NCI-H2029 (cell line): Measurements from ENCODE around the gene AMBRA1.
"Not testable (repeated sequence)": the region's sequence is repeated elsewhere in the genome, so short reads cannot be mapped to it uniquely, and the experiment has no call there.

ENCODE experiments used
- DNase-seq: peaks from one replicate; lab custom pipeline; 2025; lab: John Stamatoyannopoulos, UW

AMBRA1 gene

DNA sequence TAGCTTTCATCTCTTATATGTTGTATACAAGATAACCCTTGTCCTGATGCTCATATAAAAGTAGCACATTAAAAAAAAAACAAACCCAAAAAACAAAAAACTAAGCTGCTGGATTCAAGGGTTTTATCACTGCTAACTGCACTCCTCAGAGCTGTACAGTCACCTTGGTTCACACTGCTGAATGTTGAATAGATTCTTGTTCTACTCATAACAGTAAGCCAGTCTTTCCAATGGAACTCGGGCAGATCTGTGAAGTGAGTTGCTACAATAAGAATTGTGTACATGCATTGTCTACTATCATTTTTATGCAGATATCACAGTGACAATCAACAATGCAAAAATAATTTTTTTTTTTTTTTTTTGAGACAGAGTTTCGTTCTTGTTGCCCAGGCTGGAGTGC, 18.5 kb upstream of the AMBRA1 start:
- DNase-seq = no peak

DNA sequence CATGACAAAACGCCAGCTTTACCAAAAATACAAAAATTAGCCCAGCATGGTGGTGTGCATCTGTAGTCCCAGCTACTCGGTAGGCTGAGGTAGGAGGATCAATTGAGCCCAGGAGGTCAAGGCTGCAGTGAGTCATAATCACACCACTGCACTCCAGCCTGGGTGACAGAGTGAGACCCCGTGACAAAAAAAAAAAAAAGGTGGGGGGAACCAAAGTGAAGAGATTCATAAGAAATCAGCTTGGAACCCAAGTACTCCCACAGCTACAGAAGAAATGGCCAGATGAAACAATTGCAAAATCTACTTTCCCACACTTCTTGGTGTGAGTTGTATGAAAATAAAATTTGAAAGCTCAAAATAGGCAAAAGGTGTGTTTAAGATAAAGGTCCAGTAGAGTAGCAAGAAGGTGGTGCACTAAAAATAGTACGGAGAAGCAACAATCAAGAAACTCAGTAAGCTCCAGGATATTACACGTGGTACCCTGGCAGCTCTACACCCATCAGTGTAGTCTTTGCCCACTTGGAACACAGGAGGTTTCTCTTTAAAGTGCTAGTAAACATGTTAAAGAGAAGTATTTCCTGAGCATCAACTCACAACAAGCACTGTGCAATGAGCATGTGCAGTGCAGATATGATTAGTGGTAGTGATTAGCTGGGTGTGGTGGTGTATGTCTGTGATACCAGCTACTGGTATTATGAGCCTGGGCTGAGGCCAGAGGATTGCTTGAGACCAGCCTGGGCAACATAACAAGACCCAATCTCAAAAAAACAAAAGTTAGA, 17.9 kb upstream of the AMBRA1 start:
- DNase-seq = no peak

DNA sequence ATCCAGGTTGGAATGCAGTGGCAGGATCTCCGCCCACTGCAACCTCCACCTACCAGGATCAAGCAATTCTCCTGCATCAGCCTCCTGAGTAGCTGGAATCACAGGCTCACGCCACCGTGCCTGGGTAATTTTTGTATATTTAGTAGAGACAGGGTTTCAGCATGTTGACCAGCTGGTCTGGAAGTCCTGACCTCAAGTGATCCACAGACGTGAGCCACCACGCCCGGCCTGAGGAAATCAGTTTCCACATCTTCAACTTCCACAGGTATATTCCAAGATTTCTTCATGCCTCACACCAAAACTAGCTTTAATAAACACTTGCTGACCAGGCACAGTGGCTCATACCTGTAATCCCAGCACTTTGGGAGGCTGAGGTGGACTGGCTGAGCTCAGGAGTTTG, 15.6 kb upstream of the AMBRA1 start:
- DNase-seq = no peak

DNA sequence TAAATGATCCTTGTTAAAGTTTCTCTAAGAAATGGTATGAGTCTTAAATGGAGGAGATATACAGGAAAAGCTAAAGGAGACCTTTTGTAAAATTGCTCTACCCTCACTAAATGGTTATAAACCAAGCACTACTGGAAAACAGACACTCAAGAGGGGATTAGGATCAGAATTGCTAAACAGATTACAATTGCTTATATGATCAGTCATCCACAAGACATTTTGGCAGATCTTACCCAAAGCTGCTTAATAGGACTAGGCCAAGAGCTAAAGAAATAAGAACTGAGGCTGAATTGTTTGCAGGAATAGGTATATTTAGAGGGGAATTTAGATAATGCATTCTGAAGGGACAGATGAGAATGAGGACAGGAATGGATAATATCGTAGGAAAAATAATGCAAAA, 13.7 kb upstream of the AMBRA1 start:
- DNase-seq = no peak

DNA sequence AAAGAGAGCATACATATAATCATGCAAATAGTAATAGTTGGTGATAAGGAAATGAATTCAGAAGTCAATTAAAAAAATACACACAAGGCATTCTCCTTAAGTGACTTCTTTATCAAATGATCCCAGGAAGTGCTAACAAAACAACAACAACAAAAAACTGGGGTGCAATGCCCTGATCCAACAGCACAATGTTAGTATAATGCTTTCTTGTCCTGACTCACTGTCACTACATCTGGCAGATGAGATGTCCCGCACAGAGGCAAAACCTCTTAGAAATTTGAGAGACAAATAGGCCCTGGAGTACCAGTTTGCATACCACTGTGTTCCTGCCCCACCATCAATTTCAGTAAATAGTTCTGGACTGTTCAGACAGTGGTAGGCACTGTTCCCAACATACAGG, 11.0 kb upstream of the AMBRA1 start:
- DNase-seq = no peak

DNA sequence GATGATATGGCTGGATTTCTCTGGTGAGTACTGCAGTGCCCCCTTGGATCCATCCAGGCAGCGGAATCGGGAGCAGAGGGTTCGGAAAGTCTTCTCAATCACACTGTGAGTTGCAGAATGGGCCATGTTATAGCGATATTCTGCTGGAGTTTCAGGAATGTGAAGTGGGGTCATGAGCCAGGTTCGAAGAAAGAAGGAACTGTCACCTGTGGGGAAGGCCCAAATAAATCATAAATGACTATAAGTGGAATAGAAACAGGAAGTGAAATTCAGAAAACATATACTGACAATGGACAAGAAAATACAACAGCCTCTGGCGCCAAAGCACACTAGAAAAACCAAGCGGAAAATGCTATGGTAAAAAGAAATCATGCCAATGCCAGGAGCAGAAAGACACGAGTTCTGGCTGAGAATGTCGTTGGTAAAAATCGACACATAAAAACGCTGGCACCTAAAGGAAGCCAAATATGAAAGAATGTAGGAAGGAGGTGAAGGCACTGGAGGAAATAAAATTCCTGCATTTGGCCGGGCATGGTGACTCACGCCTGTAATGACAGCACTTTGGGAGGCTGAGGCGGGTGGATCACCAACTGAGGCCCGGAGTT, 10.0 kb upstream of the AMBRA1 start:
- DNase-seq = no peak

DNA sequence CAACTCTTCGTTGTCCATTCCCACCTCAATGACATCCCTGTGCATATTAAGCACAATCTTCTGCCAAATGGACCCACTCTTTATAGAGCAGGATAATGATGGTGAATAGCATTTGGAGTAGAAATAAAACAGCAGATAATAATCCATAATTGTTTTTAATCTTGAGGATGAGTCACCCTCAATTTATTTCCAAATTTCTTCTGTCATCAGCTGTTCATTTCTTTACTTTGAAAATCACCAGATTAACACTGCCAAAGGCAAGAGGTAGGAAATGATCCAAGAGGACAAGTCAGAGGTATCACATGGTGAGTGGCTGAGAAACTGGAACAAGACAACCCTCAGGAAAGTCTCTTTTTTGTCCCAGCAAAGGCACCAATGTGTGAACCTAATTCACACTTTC, 7.3 kb upstream of the AMBRA1 start:
- DNase-seq = no peak

DNA sequence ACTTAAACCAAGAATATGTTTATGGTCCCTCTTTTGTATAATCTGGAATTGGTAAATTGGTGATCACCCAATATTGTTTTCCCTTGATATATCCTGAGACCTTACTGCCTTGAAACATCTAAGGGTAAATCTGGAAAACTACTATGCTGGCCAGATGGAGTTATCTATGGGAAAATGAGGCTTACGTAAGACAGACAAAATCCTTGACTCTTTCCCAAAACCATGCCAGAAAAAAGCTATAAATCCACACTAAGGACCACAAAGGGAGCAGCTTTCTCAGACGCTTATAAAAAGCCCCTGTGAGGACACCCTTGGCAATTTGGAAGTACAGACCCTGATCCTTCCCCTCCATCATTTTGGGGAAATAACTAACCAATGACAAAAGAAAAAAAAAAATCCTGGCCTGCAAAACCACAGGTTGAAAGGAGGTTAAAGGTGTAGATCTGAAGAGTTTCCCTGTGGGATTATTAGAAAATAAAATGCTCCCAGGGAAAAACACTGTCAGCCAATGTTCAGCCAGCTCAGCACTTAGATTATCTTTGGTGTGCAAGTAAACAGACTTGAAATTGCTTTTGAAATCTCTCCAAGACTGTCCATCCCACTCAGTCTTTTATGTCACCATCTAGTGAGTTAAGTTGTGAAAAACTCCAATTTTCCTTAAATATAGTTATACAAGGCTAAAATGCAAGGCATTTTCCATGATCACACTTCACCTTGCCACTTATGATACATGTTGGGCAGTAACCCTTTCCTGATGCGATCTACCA, 6.6 kb upstream of the AMBRA1 start:
- DNase-seq = no peak

DNA sequence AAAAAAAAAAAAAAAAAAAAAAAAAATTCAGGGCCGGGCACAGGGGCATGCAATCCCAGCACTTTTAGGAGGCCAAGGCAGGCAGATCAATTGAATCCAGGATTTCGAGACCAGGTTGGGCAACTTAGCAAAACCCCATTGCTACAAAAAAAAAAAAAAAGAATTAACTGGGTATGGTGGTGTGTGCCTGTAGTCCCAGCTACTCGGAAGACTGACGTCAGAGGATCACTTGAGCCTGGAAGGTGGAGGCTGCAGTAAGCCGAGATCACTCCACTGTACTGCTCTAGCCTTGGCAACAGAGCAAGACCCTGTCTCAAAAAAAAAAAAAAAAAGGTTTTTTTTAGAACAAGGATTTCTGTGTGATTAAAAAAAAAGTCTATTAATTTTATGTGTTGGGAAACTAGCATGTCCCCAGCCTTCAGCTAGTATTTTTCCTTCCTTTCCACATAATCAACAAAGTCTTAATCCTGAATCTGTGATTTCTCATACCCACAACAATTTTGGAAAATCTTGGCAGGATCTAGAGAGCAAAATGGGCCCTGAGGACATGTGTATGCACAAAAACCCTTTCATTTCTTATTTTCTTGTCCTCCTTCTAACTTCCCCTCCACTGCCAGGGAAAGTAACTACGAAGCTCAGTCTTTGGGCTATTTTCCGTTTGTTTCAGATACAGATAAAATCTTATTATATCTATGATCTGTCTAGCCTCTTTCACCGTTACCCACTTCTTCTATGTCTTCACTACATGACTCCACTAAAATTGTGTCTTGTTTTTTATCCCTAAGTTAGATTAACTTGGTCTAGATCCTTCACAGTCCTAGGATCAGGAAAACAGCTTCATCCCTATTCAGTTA, 5.7 kb upstream of the AMBRA1 start:
- no peak for DNase-seq

DNA sequence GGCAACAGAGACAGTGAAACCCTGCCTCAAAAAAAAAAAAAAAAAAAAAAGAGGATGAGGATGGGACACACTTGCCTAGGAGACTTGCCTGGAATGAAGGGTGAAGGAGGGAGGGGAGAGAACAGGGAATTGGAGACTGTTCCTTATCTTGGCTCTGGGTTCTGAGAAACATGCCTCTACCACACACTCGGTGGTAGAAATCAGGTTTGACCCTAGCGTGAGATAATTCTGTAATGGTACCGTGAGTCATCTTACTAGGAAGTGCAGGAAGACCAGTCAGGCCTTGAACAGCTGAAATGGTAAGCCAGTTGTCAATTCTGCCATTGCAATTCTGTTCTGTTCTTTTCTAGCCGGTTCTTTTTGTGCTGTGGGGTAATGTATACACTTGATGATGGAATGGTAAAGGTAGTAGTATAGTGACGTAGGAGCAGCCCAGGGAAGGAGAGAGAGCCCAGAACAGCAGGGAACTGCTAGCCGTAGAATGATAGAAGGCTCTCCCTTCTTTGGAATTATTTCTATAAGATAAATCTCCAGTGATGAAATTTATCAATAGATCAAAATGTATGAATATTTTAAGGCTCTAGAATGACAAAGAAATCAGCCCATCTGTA, 3.9 kb upstream of the AMBRA1 start:
- DNase-seq = no peak

DNA sequence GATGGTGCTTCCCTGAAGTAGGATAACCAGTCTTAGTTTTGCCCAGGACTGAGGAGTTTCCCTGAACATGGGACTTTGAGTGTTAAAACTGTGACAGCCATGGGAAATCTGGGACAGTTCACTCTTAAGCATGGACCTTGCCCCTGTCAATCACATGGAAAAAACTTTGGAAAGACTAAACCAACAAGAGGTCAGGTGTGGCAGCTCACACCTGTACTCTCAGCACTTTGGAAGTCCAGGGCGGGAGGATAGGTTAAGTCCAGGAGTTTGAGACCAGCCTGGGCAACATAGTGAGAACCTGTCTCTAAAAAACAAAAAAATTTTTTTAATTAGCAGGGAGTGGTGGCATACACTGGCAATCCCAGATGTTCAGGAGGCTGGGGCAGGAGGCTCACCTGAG, 3.3 kb upstream of the AMBRA1 start:
- no peak for DNase-seq

DNA sequence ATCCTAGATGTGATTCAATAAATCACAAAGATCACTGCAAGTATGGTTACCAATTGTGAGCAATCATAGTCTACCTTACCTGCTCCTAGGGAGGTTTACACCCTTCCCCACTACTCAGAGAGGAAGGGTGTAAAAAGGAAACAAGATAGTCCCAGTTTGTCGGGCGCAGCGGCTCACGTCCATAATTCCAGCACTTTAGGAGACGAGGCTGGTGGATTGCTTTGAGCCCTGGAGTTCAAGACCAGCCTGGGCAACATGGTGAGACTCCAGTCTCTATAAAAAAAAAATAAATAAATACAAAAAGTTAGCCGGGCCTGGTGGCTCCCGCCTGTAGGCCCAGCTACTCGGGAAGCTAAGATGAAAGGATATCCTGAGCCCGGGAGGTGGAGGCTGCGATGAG, 962 bp upstream of the AMBRA1 start:
- no peak for DNase-seq

DNA sequence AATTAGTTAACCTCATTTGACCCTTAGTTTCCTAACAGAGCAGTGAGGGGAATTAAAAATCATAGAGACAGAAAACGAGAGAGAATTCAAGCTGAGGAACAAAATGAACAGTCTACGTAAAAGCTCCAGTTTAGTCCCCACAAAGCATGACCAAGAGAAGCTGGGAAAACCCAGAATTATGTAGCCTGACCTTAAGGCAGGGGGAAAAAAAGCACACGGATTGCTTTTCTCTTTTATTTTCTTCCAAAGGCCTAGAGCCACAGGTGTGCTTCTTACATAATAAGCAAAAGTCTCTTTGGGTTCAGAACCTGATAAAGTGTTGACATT, 514 bp upstream of the AMBRA1 start:
- DNase-seq = no peak

DNA sequence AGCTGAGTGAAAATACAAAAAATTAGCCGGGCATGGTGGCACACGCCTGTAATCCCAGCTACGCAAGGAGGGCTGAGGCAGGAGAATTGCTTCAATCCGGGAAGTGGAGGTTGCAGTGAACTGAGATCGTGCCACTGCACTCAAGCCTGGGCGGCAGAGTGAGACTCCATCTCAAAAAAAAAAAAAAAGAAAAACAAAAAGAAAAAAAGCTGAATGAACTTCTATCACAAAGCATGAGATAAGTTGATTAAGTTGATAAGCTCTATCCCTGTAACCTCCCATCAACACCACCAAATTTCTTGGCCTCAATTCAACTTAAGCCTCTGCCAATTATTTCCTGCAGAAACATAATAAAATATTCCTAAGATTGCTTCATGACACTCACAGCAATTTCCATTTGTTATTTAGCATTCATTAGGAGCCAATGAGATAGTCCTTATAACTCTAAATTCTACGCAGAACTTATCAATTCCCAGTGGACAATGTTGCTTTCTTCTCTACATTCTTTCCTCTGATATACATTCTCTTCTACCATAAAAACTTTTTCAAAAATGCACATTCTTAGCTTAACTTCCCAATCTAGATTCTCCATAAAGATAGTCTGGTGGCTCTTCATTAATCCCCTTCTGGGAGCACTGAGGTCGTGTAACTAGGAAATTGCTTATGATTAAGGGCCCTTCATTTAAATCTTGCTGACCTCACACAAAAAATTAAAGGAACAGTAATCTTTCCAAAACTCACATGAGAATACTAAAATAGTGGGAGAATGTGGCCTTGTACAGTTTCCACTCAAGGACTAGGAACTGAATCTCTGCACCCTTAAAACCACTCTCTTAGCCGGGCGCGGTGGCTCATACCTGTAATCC, 2.9 kb downstream of the AMBRA1 start:
- no peak for DNase-seq

DNA sequence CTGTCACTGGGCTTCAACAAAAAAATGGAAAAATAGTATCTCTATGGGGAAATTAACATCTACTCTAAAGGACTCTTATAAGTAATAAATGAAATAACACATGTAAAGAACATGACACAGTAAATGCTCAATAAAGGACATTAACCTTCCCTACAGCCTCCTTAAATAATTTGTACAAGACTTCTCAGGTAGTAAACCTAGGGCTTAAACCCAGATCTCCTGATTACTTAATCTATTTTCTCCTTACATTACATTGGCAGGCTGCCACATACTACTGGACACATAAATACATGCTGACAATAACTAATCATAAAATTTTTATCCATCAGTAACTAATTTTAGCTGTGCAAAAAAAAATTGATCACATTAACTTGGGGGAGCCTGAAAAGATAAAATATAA, 4.9 kb downstream of the AMBRA1 start:
- no peak for DNase-seq

DNA sequence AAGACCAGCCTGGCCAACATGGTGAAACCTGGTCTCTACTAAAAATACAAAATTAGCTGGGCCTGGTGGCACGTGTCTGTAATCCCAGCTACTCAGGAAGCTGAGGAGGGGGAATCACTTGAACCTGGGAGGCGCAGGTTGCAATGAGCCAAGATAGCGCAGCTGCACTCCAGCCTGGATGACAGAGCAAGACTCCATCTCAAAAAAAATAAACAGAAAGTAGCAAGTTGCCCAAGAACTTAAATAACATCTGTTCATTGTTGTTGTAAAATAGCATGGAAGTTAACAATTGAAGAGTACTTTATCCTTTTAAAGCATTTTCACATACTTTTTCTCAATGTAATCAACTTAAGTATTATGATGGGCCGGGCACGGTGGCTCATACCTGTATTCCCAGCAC, 5.7 kb downstream of the AMBRA1 start:
- DNase-seq = no peak

DNA sequence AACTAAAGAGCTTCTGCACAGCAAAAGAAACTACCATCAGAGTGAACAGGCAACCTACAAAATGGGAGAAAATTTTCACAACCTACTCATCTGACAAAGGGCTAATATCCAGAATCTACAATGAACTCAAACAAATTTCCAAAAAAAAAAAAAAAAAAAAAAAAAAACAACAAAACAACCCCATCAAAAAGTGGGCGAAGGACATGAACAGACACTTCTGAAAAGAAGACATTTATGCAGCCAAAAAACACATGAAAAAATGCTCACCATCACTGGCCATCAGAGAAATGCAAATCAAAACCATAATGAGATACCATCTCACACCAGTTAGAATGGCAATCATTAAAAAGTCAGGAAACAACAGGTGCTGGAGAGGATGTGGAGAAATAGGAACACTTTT, 10.3 kb downstream of the AMBRA1 start:
- DNase-seq = not testable (repeated sequence)

DNA sequence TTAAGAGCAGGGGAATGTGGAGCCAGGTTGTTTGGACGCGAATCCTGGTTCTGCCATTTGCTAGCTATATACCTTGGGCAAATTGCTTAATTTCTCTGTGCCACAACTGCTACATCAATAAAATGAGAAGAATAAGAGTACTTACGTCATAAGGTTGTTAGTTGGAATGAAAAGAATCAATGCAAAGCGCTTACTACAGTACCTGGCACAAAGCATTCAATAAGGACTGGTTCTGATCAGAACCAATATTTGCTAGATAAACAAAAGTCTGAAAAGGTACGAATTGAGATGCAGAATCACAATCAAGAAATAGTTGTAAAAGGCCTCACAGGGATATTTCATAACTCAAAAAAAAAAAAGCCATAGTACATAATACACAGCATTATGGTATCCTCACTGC, 11.2 kb downstream of the AMBRA1 start:
- DNase-seq = no peak

DNA sequence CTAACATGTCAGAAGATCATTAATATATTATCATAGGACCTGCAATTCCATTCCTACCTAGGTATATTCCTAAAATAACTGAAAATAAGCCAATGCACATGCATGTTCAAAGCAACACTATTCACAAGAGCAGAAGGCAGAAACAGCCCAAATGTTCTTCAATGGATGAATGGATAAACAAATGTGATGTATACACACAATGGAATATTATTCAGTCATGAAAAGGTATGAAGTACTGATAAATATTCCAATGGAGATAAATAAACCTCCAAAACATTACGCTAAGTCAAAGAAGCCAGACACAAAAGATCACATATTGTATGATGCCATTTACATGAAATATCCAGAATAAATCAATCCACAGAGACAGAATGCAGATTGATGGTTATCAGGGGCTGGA, 16.8 kb downstream of the AMBRA1 start:
- no peak for DNase-seq

DNA sequence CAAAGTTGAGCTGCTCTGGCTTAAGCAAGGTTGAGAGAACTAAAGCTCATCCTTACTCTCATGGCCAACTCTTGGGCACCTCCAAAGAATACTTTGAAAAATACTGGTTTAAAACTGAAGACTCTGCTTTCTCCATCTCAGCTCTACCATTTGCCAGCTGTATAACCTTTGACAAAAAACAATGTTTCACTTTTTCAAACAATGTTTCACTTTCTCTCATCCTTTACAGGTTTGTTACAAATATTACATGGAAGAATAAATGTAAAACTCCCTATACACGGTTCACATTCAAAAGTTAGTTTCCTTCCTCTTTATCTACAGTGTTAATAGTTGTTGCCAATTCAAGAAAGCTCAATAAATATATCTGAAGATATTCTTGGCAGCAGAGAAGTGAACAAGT, 19.2 kb downstream of the AMBRA1 start:
- DNase-seq = no peak

DNA sequence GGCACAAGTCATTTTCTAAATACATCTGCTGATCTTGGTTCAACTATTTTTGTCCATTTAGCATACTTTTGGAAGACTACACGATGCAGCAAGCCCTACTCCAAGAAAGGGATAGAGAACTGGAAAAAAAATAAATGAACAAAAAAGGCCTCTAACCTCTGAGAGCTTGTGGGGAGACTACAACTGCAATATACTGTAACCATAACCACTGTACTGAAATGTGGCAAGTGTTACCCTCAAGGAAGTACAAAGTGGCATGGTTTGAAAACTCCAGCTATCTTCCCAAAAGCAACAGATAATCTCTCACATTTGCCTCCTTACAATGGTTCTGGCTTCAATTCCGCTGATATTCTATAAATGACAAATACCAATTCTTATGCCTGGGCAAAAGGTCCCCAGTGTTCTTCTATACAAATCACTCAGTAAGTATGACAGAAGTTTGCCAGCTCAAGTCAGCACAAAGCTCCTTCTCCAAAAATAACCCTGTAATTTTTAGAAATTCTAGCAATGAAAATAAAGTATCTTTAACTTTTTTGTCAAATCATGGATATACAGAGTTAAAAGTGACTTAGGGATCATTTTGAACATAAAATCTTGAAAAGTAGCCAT, 22.9 kb downstream of the AMBRA1 start:
- no peak for DNase-seq
